ENCODE data around the gene RGS6.

The RGS6 gene

DNA sequence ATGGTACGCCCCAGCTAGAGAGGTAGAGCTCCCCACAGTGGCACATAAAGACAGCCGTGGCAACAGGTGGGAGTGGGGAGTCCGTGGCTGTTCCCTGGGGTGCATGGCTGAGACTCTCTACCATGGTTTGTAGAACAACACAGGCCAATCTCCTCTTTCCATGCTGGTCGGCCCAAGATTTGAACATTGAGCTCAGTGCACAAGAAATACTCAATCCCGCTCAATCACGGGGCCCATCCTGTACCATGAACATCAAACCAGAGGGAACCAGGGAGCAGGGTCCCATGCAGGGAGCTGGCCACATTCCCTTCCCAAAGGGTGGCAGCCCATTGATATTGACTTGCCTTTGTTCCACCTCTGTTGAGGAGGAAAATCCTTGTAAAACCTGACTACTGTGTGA, 608.6 kb downstream of the RGS6 start:
- no peak for FAIRE-seq

- FAIRE-seq: no peak
Measured at GRCh38 chr14:72541546-72541945, 609.3 kb downstream of the RGS6 start.

GRCh38 chr14:72543341-72543740, 611.1 kb downstream of the RGS6 start:
- no peak for FAIRE-seq

GRCh38 chr14:72544615-72545387, 612.6 kb downstream of the RGS6 start:
- no peak for FAIRE-seq

GRCh38 chr14:72545411-72546311, 613.4 kb downstream of the RGS6 start:
- no peak for FAIRE-seq

DNA sequence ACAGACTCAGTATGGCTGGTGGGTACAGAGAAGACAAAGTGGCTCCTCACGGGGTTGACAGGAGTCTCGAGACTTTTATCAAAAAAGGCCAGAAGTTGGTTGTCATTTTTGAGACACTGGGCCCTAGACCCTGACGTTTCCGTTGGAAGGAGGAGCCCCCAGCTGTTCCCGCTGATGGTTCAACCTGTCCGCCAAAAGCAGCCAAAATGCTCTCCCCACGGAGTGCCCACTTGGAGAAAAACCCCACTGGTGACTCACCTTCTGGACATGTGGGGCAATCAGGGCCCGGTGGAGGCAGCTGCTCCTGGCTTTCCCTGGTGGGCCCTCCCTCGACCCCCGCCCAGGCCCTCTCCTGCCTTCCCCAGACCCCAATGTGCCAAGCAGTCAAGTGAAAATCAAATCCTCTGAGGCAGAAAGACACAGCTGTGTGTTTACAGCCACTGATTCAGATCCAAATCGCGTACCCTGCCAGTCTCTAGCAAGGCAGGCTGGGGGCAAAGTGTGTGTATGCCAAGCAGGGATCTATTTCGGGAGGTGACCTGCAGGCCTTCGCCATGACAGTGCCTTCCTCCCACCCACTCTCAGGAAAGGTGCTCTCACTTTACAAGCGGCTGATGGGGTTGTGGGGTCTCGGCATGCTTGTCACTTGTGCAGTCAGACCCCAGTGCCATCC, 614.3 kb downstream of the RGS6 start:
- no peak for FAIRE-seq

GRCh38 chr14:72547999-72548398, 615.8 kb downstream of the RGS6 start:
- no peak for FAIRE-seq

GRCh38 chr14:72549026-72549425, 616.8 kb downstream of the RGS6 start:
- no peak for FAIRE-seq

- FAIRE-seq: no peak
Measured at GRCh38 chr14:72549854-72550253, 617.6 kb downstream of the RGS6 start.

DNA sequence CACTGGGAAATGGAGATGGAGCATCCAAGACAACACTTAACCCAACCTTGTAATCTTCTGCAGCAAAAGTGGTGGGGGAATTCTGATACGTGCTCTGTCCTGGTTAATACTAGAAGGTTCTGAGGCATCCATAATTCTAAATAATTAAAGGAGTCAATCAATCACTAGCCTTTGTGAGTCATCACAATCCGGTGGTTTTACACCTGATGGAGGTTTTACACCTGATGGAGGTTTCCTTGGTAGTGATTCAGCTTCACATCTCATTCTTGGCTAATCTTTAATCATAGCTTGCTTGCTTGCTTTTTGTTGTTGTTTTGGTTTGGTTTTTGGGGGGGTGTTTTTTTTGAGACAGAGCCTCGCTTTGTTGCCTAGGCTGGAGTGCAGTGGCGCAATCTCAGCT, 618.3 kb downstream of the RGS6 start:
- FAIRE-seq: no peak

DNA sequence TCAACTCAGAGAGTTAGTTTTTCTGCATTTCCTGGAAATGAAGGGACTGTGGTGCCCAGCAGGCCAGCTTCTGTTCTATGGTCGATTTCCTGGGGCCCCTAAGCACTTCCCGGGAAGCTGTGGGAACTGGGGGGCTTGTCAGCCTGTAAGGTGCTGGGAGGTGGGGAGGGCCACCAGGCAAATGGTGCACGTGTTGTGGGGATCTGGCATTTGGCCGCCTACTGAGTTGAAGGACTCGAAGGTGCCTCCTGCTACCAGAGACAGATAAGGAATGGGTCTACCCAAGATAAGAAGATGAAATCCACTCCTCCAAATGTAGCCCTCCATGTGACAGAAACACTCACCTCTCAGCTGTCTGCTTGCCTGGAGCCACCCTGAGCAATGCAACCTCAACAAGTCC, 620.0 kb downstream of the RGS6 start:
- no peak for FAIRE-seq

- FAIRE-seq: no peak
Measured at GRCh38 chr14:72553161-72553560, 620.9 kb downstream of the RGS6 start.

GRCh38 chr14:72553656-72554055, 621.4 kb downstream of the RGS6 start:
- no peak for FAIRE-seq

DNA sequence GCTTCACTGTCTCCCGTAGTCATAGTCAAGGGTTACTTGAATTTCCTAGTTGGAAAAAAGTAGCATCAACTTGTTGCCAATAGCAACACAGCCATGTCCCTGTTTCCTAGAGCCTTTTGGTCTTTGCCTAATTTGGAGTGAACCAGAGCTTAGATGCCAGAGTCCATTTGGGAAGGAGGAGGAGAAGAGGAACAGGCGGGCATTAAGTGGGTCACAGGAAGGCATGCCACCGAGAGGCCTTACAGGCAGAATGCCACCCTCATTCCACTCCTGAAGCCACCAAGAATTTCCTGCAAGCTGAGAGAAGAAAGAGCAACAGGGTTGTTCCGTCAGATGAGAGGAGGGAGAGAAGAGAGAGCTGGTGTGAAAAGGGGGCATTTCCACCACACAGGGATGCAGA, 622.2 kb downstream of the RGS6 start:
- FAIRE-seq: no peak

DNA sequence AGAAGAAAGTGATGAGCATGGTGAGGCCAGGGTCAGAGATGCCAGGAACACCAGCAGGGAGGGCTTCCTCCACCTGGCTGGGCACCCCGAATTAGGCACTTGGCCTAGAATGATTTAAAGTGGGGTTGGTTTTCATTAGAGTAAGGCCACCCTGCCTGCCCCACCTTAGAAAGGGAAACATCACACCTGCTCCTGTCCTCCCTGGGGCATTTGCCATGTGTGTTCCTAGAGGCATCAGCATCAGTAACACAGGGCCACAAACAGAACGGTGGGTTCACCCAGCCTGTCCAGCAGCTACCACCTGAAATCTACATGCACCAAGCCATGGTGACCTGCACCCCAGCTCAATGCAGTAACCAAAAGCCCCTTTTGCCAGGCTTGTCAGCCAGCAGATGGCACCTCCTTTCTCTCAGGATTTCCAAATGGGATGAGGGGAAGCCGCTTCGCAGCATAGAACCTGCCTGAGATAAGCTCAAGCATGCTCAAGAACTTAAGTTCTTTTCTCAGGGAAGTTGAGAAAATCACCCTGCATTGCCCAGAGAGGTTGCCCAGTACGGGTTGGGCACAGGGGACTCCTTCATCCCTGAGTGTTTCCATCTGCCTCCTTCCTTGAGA, 622.9 kb downstream of the RGS6 start:
- FAIRE-seq: no peak

- FAIRE-seq: no peak
Measured at GRCh38 chr14:72555609-72556000, 623.4 kb downstream of the RGS6 start.

- no peak for FAIRE-seq
Measured at GRCh38 chr14:72557671-72558070, 625.4 kb downstream of the RGS6 start.

- no peak for FAIRE-seq
Measured at GRCh38 chr14:72558721-72559120, 626.5 kb downstream of the RGS6 start.

DNA sequence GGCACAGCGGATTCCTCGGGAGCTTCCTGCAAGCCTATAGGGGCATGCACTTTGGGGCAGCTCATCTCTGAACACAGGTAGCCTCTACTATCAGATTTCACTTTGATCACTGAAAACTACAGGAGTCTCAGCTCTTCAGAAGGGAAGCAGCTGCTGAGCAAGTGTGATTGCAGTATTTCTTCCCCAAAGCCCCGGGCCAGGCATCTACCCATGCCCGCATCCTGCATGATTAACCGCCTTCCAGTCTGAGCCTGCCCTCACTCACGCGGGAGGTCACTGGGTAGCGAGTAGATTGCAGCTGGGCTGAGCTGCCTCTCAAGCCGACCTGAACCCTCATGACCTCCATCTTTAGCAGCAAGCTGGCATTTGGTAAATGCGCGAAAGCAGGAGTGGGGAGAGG, 627.0 kb downstream of the RGS6 start:
- FAIRE-seq: no peak

DNA sequence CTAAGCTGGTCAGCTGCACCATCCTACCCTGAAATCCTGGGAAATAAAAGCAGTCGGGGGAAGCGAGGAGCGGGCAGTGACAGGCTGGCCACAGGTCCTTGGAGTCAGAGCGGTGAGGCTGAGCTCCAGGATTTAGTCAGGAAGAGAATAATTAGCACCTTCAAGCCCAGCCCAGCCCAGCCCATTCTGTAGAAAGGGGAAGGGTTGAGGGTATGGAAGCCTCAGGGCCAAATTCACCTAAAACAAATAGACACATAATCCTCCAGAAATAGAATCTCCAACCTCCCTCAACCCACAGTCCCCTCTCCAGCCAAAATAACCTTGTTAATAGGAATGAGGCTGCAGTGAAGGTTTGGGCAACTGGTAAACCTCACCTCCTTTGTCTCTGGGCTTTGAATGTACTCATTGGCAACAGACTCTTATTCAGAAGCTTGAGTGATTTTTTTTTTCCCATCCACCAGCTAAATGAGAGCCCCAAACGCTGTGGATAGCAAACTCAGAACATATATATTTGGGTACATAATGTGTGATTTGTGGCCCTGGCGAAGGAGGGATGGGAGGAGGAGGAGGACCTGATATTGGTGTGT, 627.5 kb downstream of the RGS6 start:
- FAIRE-seq: no peak

GRCh38 chr14:72560331-72560730, 628.1 kb downstream of the RGS6 start:
- FAIRE-seq: no peak

- no peak for FAIRE-seq
Measured at GRCh38 chr14:72560889-72561493, 628.8 kb downstream of the RGS6 start.

Measured in TTC549 (cell line).